B cell (primary cell): ENCODE results near the gene LYRM2. TPM values are rescaled to one million over a fixed set of nuclear protein-coding genes. Genes with fewer than 3 reads are reported as not detected.
A peak's percentile ranks its signal among the peaks of the same experiment; 100 is the strongest.

ENCODE experiments used
- ATAC-seq: fragments of 200-7000 bp; cut with Tn5 transposase; one replicate; pipeline ENCODE4 v1.10.0; 2021; ENCODE audit warnings: low read depth, mild to moderate bottlenecking, moderate number of reproducible peaks, moderate library complexity
- CTCF ChIA-PET: fragments of 350-600 bp; sonication (Branson Sonifier 250); formaldehyde crosslinking; loops from one replicate; lab custom pipeline; 2021; ENCODE audit warnings: antibody characterized with exemption, inconsistent platforms; lab: Charles Lee
- POLR2A ChIA-PET: fragments of 350-600 bp; sonication (Branson Sonifier 250); formaldehyde crosslinking; loops from one replicate; lab custom pipeline; 2021; ENCODE audit warnings: antibody characterized with exemption; lab: Charles Lee
- DNase-seq: peaks from one replicate; pipeline ENCODE4 v3.0.0; 2013
- H2AFZ ChIP-seq: 2 replicates; pipeline ENCODE4 v1.6.1; 2012; ENCODE audit warnings: mild to moderate bottlenecking, low read depth, low read length; ENCODE audit not compliant: insufficient read depth, poor library complexity, severe bottlenecking
- H3K27ac ChIP-seq, 2 donors: 1 replicate in 1 of 2; 2 replicates in 1 of 2; pipeline ENCODE4 v1.5.1; 2012 to 2013; ENCODE audit warnings: low read length in 2 of 2, mild to moderate bottlenecking in 2 of 2, moderate library complexity in 1 of 2
- H3K27me3 ChIP-seq, 4 experiments: fragments of 200-600 bp in 1 of 4; sonication (generic) in 1 of 4; replicated peaks in 1 of 4; 1 replicate in 2 of 4; 2 replicates in 2 of 4; pipeline versions ENCODE4 v1.6.1 to v1.7.0; 2013 to 2016; ENCODE audit warnings: low read length in 3 of 4, mild to moderate bottlenecking in 2 of 4, mixed read lengths in 1 of 4, moderate library complexity in 1 of 4; ENCODE audit not compliant: insufficient read depth in 4 of 4, control insufficient read depth in 3 of 4; ENCODE audit errors: control extremely low read depth in 1 of 4
- H3K36me3 ChIP-seq, 2 experiments: replicated peaks in 1 of 2; 1 replicate in 1 of 2; 2 replicates in 1 of 2; pipeline versions ENCODE4 v1.6.1 to v1.7.1; 2013; ENCODE audit warnings: low read length in 1 of 2; ENCODE audit not compliant: insufficient read depth in 2 of 2, control insufficient read depth in 1 of 2; ENCODE audit errors: control extremely low read depth in 1 of 2, extremely low read depth in 1 of 2
- H3K4me1 ChIP-seq, 2 donors: fragments of 200-600 bp in 1 of 2; sonication (generic) in 1 of 2; 1 replicate in 1 of 2; 2 replicates in 1 of 2; pipeline versions ENCODE4 v1.5.1 to v1.6.1; 2013 to 2017; ENCODE audit warnings: low read length in 2 of 2; ENCODE audit not compliant: control insufficient read depth in 2 of 2, insufficient read depth in 2 of 2
- H3K4me2 ChIP-seq: replicated peaks from 2 replicates; pipeline ENCODE3; 2012; ENCODE audit warnings: mild to moderate bottlenecking, low read depth, low read length; ENCODE audit not compliant: poor library complexity, severe bottlenecking
- H3K4me3 ChIP-seq, 5 experiments: fragments of 200-600 bp in 1 of 5; sonication (generic) in 1 of 5; 1 replicate in 3 of 5; 2 replicates in 2 of 5; pipeline versions ENCODE4 v1.5.1 to v1.7.0; 2011 to 2016; ENCODE audit warnings: low read length in 4 of 5, mild to moderate bottlenecking in 4 of 5, low read depth in 2 of 5, control low read depth in 1 of 5, moderate library complexity in 1 of 5; ENCODE audit not compliant: insufficient read depth in 1 of 5; ENCODE audit errors: control extremely low read depth in 1 of 5, extremely low read depth in 1 of 5
- H3K79me2 ChIP-seq: fragments of 200-600 bp; sonication (generic); one replicate; pipeline ENCODE4 v1.6.0; 2016; ENCODE audit warnings: low read length; ENCODE audit not compliant: control insufficient read depth, insufficient read depth
- H3K9ac ChIP-seq: fragments of 200-600 bp; sonication (generic); 2 replicates; pipeline ENCODE4 v1.6.1; 2017; ENCODE audit warnings: mild to moderate bottlenecking, low read length, moderate library complexity
- H3K9me3 ChIP-seq, 3 donors: one replicate each; pipeline versions ENCODE4 v1.6.1 to v1.7.1; 2013; ENCODE audit warnings: low read length in 2 of 3; ENCODE audit not compliant: control insufficient read depth in 2 of 3, insufficient read depth in 1 of 3; ENCODE audit errors: control extremely low read depth in 1 of 3
- H4K20me1 ChIP-seq: 2 replicates; pipeline ENCODE4 v1.6.0; 2012; ENCODE audit warnings: mild to moderate bottlenecking, low read length; ENCODE audit not compliant: insufficient read depth, control insufficient read depth, poor library complexity, severe bottlenecking
- H3K27ac Mint-ChIP-seq: one replicate; pipeline ENCODE4 v1.8.0; 2021; ENCODE audit warnings: mixed read lengths
- H3K27me3 Mint-ChIP-seq: one replicate; pipeline ENCODE4 v1.8.0; 2021; ENCODE audit warnings: mixed read lengths
- H3K4me1 Mint-ChIP-seq: one replicate; pipeline ENCODE4 v1.8.0; 2021; ENCODE audit warnings: mixed read lengths
- H3K4me3 Mint-ChIP-seq: one replicate; pipeline ENCODE4 v1.8.0; 2021; ENCODE audit warnings: mixed read lengths
- H3K9me3 Mint-ChIP-seq: one replicate; pipeline ENCODE4 v1.8.0; 2022; ENCODE audit warnings: mixed read lengths; ENCODE audit not compliant: insufficient read depth
- EZH2 ChIP-seq: IDR thresholded peaks from 2 replicates; pipeline ENCODE4 v1.6.1; 2012; ENCODE audit warnings: borderline replicate concordance, low read depth, mild to moderate bottlenecking, moderate library complexity, low read length; ENCODE audit not compliant: insufficient read depth, poor library complexity, severe bottlenecking
- WGBS: methylation state at CpG from one replicate; pipeline ENCODE4 v1.1.5; 2013; ENCODE audit warnings: missing lambda C conversion rate; ENCODE audit not compliant: insufficient coverage; 5-methylcytosine and 5-hydroxymethylcytosine counted together
- intact Hi-C: fragments of 100-400 bp; cut with micrococcal nuclease; formaldehyde crosslinking; loops from one replicate; pipeline ENCODE4 v1.10.0; 2022
- polyA minus RNA-seq: library from RNA; depleted of rRNA, polyadenylated mRNA; stranded (reverse); fragments of >200 nt; gene quantifications from 2 replicates; pipeline ENCODE4 v1.2.3, GENCODE V29; 2012
- polyA plus RNA-seq: library from polyadenylated mRNA; depleted of rRNA; stranded (reverse); fragments of >200 nt; gene quantifications from 2 replicates; pipeline ENCODE4 v1.2.3, GENCODE V29; 2012
- total RNA-seq, 2 donors: library from RNA; stranded (reverse); fragments of 120-200 nt in 1 of 2; gene quantifications; 1 replicate in 1 of 2; 2 replicates in 1 of 2; pipeline versions ENCODE4 v1.2.3 to v1.2.4, GENCODE V29; 2013 to 2022
- TF ChIP-seq, protein P1 (sequence below): fragments of 200-600 bp; IDR thresholded peaks from one replicate; pipeline ENCODE4 v1.8.0; 2022; ENCODE audit warnings: antibody characterized with exemption, mild to moderate bottlenecking

Gene LYRM2, protein sequence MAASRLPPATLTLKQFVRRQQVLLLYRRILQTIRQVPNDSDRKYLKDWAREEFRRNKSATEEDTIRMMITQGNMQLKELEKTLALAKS
- total RNA-seq, result 31.4 and 33.7 TPM in 2 replicates
- total RNA-seq (2013), result 29.7 TPM
- polyA plus RNA-seq, result 17.6 and 21.3 TPM in 2 replicates
- polyA minus RNA-seq, result 6.3 and 8.7 TPM in 2 replicates

DNA sequence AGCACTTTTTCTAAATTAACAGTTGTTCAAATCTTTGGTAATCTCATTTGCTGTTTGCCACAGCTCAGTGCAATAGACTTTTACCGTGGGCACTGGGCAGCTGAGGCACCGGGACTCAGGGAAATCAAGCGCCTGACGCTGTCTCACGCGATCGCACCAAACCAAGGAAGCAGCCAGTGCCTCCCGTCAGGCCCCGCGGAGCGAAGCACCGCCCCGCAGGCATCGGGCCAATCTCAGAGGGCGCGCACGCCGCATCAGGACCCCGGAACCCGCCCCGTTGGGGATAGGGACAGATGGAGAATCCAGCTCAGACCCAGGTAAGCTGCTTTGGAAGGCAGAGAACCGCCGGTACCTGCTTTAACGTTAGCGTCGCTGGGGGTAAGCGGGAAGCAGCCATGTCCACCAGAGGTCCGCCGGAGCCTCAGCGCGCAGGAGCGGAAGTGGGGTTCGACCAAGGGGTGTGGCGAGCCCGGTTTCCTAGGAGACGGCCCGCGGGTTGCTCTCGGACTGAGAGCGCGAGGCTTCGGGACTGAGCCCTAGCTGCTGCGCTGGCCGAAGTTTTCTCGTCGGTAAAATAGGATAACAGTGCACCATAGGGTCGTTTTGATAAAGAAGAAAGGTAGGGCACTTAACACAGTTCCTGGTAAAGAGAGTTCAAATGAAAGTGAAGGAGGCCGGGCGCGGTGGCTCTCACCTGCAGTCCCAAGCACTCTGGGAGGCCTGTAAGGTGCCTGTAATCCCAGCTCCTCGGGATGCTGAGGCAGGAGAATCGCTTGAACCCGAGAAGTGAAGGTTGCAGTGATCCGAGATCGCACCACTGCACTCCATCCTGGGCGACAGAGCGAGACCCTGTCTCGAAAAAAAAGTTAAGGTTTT lies at the start of gene LYRM2:
Gene LYRM2, minus strand, starts transcription at position 428 of the 876 bp plus-strand sequence. Its CDS starts 31 bp downstream, at position 397.
- Histone ChIP-seq H2AFZ (peak within 1 kb of the TSS; percentile 88), H3K79me2 (peaks cover 25% of the 10 kb centered on the region), H4K20me1 (no peaks in the 10 kb centered on the region), H3K9ac (peak within 1 kb of the TSS; percentile 83), H3K9me3 (no peaks in the 10 kb centered on the region), H3K27ac (peak within 1 kb of the TSS; percentile 91 to 99), H3K36me3 (peaks cover 4 to 13% of the 10 kb centered on the region in 2 experiments), H3K4me3 (peak within 1 kb of the TSS; percentile 56 to 84 (median 79)), H3K4me2 (peak within 1 kb of the TSS; percentile 68), H3K4me1 (peaks cover 13 to 15% of the 10 kb centered on the region in 2 donors), H3K27me3 (no peaks in the 10 kb centered on the region)
- 3% methylated on average over 58 of the region's 58 CpGs for WGBS
- DNase-seq (peak; percentile 96), ATAC-seq (peak; percentile 94)
- Mint-ChIP-seq H3K27me3 (no peaks in the 10 kb centered on the region), H3K4me3 (peak within 1 kb of the TSS; percentile 92), H3K27ac (peak within 1 kb of the TSS; percentile 98), H3K4me1 (peaks cover 28% of the 10 kb centered on the region), H3K9me3 (no peaks in the 10 kb centered on the region)
- POLR2A ChIA-PET, result interaction anchor here (1.0 to 1.4 kb wide), 5 partner anchors 206 to 675 kb away, joined by 3 to 5 read pairs (median 3); partner anchors contain the start of genes ANKRD6, PNRC1, RNGTT and RRAGD
- CTCF ChIA-PET, result interaction anchor here (1.0 to 1.5 kb wide), 5 partner anchors 26 to 273 kb away, joined by 3 to 5 read pairs (median 3); no protein-coding TSS in a partner anchor
- intact Hi-C loops, result loop anchor here (1.0 to 5.0 kb wide), 8 partner anchors 42 to 950 kb away; partner anchors contain the start of genes ANKRD6, CASP8AP2, MDN1 and PM20D2
- no peak for TF ChIP-seq EZH2
- TF ChIP-seq, protein P1, sequence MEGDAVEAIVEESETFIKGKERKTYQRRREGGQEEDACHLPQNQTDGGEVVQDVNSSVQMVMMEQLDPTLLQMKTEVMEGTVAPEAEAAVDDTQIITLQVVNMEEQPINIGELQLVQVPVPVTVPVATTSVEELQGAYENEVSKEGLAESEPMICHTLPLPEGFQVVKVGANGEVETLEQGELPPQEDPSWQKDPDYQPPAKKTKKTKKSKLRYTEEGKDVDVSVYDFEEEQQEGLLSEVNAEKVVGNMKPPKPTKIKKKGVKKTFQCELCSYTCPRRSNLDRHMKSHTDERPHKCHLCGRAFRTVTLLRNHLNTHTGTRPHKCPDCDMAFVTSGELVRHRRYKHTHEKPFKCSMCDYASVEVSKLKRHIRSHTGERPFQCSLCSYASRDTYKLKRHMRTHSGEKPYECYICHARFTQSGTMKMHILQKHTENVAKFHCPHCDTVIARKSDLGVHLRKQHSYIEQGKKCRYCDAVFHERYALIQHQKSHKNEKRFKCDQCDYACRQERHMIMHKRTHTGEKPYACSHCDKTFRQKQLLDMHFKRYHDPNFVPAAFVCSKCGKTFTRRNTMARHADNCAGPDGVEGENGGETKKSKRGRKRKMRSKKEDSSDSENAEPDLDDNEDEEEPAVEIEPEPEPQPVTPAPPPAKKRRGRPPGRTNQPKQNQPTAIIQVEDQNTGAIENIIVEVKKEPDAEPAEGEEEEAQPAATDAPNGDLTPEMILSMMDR, result no peak
